ENCODE results near the gene ABCA5.

Gene ABCA5

DNA sequence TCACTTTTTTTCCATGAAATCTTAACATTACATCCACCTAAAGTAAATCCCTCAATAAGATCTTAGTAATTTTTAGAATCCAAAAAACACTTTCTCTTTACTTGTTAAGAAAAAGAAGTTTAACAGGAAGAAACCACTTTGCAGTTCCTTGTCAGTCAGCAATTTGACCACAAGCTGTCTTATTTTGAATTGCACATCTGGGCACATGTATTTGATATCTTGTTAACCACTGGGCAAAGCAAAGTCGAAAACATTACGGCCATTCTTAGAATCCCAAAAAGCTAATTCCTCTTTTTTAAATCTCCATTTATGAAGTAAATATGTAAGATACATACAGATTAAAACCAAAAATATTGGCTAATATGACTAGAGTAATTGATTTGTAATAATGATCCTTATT, 99.4 kb downstream of the ABCA5 start:
- TF ChIP-seq POLR2AphosphoS5 (IDR thresholded peaks at IDR 0.05; ENCODE audit: low read depth) (no peak), SPI1 (IDR thresholded peaks at IDR 0.05; ENCODE audit: borderline replicate concordance, low read depth) (no peak), GABPA (IDR thresholded peaks at IDR 0.05; ENCODE audit: low read depth) (no peak)
- TF ChIP-seq, protein P1, sequence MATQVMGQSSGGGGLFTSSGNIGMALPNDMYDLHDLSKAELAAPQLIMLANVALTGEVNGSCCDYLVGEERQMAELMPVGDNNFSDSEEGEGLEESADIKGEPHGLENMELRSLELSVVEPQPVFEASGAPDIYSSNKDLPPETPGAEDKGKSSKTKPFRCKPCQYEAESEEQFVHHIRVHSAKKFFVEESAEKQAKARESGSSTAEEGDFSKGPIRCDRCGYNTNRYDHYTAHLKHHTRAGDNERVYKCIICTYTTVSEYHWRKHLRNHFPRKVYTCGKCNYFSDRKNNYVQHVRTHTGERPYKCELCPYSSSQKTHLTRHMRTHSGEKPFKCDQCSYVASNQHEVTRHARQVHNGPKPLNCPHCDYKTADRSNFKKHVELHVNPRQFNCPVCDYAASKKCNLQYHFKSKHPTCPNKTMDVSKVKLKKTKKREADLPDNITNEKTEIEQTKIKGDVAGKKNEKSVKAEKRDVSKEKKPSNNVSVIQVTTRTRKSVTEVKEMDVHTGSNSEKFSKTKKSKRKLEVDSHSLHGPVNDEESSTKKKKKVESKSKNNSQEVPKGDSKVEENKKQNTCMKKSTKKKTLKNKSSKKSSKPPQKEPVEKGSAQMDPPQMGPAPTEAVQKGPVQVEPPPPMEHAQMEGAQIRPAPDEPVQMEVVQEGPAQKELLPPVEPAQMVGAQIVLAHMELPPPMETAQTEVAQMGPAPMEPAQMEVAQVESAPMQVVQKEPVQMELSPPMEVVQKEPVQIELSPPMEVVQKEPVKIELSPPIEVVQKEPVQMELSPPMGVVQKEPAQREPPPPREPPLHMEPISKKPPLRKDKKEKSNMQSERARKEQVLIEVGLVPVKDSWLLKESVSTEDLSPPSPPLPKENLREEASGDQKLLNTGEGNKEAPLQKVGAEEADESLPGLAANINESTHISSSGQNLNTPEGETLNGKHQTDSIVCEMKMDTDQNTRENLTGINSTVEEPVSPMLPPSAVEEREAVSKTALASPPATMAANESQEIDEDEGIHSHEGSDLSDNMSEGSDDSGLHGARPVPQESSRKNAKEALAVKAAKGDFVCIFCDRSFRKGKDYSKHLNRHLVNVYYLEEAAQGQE (IDR thresholded peaks at IDR 0.05; ENCODE audit: insufficient replicate concordance, low read depth) = no peak
- TF ChIP-seq, protein P2, sequence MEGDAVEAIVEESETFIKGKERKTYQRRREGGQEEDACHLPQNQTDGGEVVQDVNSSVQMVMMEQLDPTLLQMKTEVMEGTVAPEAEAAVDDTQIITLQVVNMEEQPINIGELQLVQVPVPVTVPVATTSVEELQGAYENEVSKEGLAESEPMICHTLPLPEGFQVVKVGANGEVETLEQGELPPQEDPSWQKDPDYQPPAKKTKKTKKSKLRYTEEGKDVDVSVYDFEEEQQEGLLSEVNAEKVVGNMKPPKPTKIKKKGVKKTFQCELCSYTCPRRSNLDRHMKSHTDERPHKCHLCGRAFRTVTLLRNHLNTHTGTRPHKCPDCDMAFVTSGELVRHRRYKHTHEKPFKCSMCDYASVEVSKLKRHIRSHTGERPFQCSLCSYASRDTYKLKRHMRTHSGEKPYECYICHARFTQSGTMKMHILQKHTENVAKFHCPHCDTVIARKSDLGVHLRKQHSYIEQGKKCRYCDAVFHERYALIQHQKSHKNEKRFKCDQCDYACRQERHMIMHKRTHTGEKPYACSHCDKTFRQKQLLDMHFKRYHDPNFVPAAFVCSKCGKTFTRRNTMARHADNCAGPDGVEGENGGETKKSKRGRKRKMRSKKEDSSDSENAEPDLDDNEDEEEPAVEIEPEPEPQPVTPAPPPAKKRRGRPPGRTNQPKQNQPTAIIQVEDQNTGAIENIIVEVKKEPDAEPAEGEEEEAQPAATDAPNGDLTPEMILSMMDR (IDR thresholded peaks at IDR 0.05; ENCODE audit: insufficient read depth, low read length) = no peak
- DNase-seq (ENCODE audit: low read depth in 1 of 2, low spot score in 1 of 2) = peak; percentile 14 to 34

GRCh38 chr17:69223809-69224208, 103.1 kb downstream of the ABCA5 start:
- no peak for DNase-seq (ENCODE audit: low read depth in 1 of 2, low spot score in 1 of 2)
- Histone ChIP-seq H3K27ac (replicated peaks) (no peak overlapping the region), H3K27me3 (ENCODE audit: insufficient read depth, poor library complexity, severe bottlenecking) (no peaks in the 10 kb centered on the region), H3K4me3 (replicated peaks; ENCODE audit: insufficient read depth, low read length) (no peak overlapping the region)
- TF ChIP-seq, protein P1 (IDR thresholded peaks at IDR 0.05; ENCODE audit: insufficient replicate concordance, low read depth) = no peak
- TF ChIP-seq POLR2AphosphoS5 (IDR thresholded peaks at IDR 0.05; ENCODE audit: low read depth) = no peak
- TF ChIP-seq, protein P2 (IDR thresholded peaks at IDR 0.05; ENCODE audit: insufficient read depth, low read length) = no peak
- TF ChIP-seq GABPA (IDR thresholded peaks at IDR 0.05; ENCODE audit: low read depth) = no peak
- TF ChIP-seq SPI1 (IDR thresholded peaks at IDR 0.05; ENCODE audit: borderline replicate concordance, low read depth) = no peak

More for the DNA sequence above, 99.4 kb downstream of the ABCA5 start:
- H3K27me3 ChIP-seq (ENCODE audit: insufficient read depth, poor library complexity, severe bottlenecking) = no peaks in the 10 kb centered on the region
- H3K4me3 ChIP-seq (replicated peaks; ENCODE audit: insufficient read depth, low read length) = no peak overlapping the region
- H3K27ac ChIP-seq (replicated peaks) = peak overlapping the region; percentile 53

GRCh38 chr17:69222707-69223258, 104.2 kb downstream of the ABCA5 start:
- no peak overlapping the region for H3K4me3 ChIP-seq (replicated peaks; ENCODE audit: insufficient read depth, low read length)
- DNase-seq (ENCODE audit: low read depth in 1 of 2, low spot score in 1 of 2) = no peak
- no peaks in the 10 kb centered on the region for H3K27me3 ChIP-seq (ENCODE audit: insufficient read depth, poor library complexity, severe bottlenecking)
- no peak overlapping the region for H3K27ac ChIP-seq (replicated peaks)
- no peak for TF ChIP-seq SPI1 (IDR thresholded peaks at IDR 0.05; ENCODE audit: borderline replicate concordance, low read depth)
- TF ChIP-seq, protein P2 (IDR thresholded peaks at IDR 0.05; ENCODE audit: insufficient read depth, low read length) = no peak
- TF ChIP-seq, protein P1 (IDR thresholded peaks at IDR 0.05; ENCODE audit: insufficient replicate concordance, low read depth) = no peak
- no peak for TF ChIP-seq GABPA (IDR thresholded peaks at IDR 0.05; ENCODE audit: low read depth)

All from HL-60 (cell line).